ENCODE data around the gene PTPN2.
"Not testable (repeated sequence)": the region's sequence is repeated elsewhere in the genome, so short reads cannot be mapped to it uniquely, and the experiment has no call there.

The PTPN2 gene

GRCh38 chr18:12776415-12776814, 107.6 kb downstream of the PTPN2 start:
- H4K12ac ChIP-seq (ENCODE audit: low read depth, low read length); H3K14ac ChIP-seq (ENCODE audit: low read length); H3K9ac ChIP-seq (ENCODE audit: low read length); H3K79me1 ChIP-seq (ENCODE audit: low read length); H4K8ac ChIP-seq (ENCODE audit: low read depth, low read length); H3K27me3 ChIP-seq (ENCODE audit: insufficient read depth, low read length); H2AFZ ChIP-seq (ENCODE audit: insufficient read depth, low read length, poor library complexity); H3K36me3 ChIP-seq (ENCODE audit: control insufficient read depth in 1 of 2, insufficient read depth in 2 of 2, low read length in 2 of 2); H3K4me2 ChIP-seq (ENCODE audit: low read length); H3K4me1 ChIP-seq (ENCODE audit: control insufficient read depth in 1 of 2, insufficient read depth in 2 of 2, low read length in 2 of 2); H3K9me3 ChIP-seq (ENCODE audit: insufficient read depth, low read depth, low read length); H2AK5ac ChIP-seq (ENCODE audit: low read length); DNase-seq; H4K91ac ChIP-seq (ENCODE audit: low read depth, low read length); H3K4me3 ChIP-seq (ENCODE audit: low read depth, low read length); H3K27ac ChIP-seq (ENCODE audit: low read depth, low read length); H3K4ac ChIP-seq (ENCODE audit: low read depth, low read length); H2BK5ac ChIP-seq (ENCODE audit: low read depth, low read length, poor library complexity); H3K79me2 ChIP-seq (ENCODE audit: control insufficient read depth, insufficient read depth, low read length, poor library complexity); H3K18ac ChIP-seq (ENCODE audit: low read length); H2BK12ac ChIP-seq (ENCODE audit: low read length); H2BK120ac ChIP-seq (ENCODE audit: insufficient read depth, low read length, poor library complexity); H3K23ac ChIP-seq (ENCODE audit: low read length): not testable (repeated sequence)
- WGBS (ENCODE audit: extremely low coverage, insufficient coverage, insufficient read length) = no CpG with 5 or more reads among the region's 7 CpGs

DNA sequence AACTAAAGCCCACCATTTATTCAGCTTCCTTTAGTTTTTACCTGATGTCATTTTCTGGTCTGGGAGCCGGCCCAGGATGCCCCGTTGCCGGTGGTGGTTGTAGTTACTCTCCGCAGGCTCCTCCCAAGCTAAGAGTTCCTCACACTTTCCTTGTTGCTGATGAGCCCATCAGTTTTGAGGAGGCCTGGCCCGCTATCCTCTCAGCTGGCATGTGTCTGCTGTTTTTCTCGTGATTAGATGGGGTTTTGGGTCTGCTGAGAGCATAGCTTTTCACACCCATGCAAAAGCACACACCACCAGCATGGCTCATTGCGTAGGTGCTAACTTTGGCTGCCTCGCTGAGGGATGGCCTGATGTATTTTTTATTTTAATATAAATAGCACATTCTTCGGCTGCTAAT, 109.1 kb downstream of the PTPN2 start:
- no peak overlapping the region for H2BK12ac ChIP-seq (ENCODE audit: low read length)
- no peak overlapping the region for H3K4ac ChIP-seq (ENCODE audit: low read depth, low read length)
- H3K79me2 ChIP-seq (ENCODE audit: control insufficient read depth, insufficient read depth, low read length, poor library complexity) = no peaks in the 10 kb centered on the region
- no peak overlapping the region for H3K27ac ChIP-seq (ENCODE audit: low read depth, low read length)
- no peak overlapping the region for H3K4me3 ChIP-seq (ENCODE audit: low read depth, low read length)
- no peak for DNase-seq
- no peak overlapping the region for H2BK120ac ChIP-seq (ENCODE audit: insufficient read depth, low read length, poor library complexity)
- H3K79me1 ChIP-seq (ENCODE audit: low read length) = no peaks in the 10 kb centered on the region
- H4K12ac ChIP-seq (ENCODE audit: low read depth, low read length) = no peak overlapping the region
- H4K8ac ChIP-seq (ENCODE audit: low read depth, low read length) = no peak overlapping the region
- no peaks in the 10 kb centered on the region for H3K36me3 ChIP-seq (ENCODE audit: control insufficient read depth in 1 of 2, insufficient read depth in 2 of 2, low read length in 2 of 2)
- no peak overlapping the region for H2BK5ac ChIP-seq (ENCODE audit: low read depth, low read length, poor library complexity)
- no peak overlapping the region for H3K18ac ChIP-seq (ENCODE audit: low read length)
- no peak overlapping the region for H3K14ac ChIP-seq (ENCODE audit: low read length)
- H2AFZ ChIP-seq (ENCODE audit: insufficient read depth, low read length, poor library complexity) = no peak overlapping the region
- H3K4me1 ChIP-seq (ENCODE audit: control insufficient read depth in 1 of 2, insufficient read depth in 2 of 2, low read length in 2 of 2) = no peaks in the 10 kb centered on the region
- H3K4me2 ChIP-seq (ENCODE audit: low read length) = no peak overlapping the region
- H2AK5ac ChIP-seq (ENCODE audit: low read length) = no peak overlapping the region
- H4K91ac ChIP-seq (ENCODE audit: low read depth, low read length) = no peak overlapping the region
- H3K23ac ChIP-seq (ENCODE audit: low read length) = no peak overlapping the region
- no peak overlapping the region for H3K9ac ChIP-seq (ENCODE audit: low read length)
- no CpG with 5 or more reads among the region's 9 CpGs for WGBS (ENCODE audit: extremely low coverage, insufficient coverage, insufficient read length)
- H3K9me3 ChIP-seq (ENCODE audit: insufficient read depth, low read depth, low read length) = peaks cover 3% of the 10 kb centered on the region
- H3K27me3 ChIP-seq (ENCODE audit: insufficient read depth, low read length) = no peaks in the 10 kb centered on the region

GRCh38 chr18:12773369-12773768, 110.7 kb downstream of the PTPN2 start:
- Histone ChIP-seq H4K8ac (ENCODE audit: low read depth, low read length) (no peak overlapping the region), H3K9ac (ENCODE audit: low read length) (no peak overlapping the region), H3K23ac (ENCODE audit: low read length) (no peak overlapping the region), H3K36me3 (ENCODE audit: control insufficient read depth in 1 of 2, insufficient read depth in 2 of 2, low read length in 2 of 2) (no peaks in the 10 kb centered on the region), H2AK5ac (ENCODE audit: low read length) (no peak overlapping the region), H3K9me3 (ENCODE audit: insufficient read depth, low read depth, low read length) (peaks cover 3% of the 10 kb centered on the region), H2BK12ac (ENCODE audit: low read length) (no peak overlapping the region), H2AFZ (ENCODE audit: insufficient read depth, low read length, poor library complexity) (no peak overlapping the region), H3K18ac (ENCODE audit: low read length) (no peak overlapping the region), H3K79me1 (ENCODE audit: low read length) (no peaks in the 10 kb centered on the region), H4K91ac (ENCODE audit: low read depth, low read length) (no peak overlapping the region), H3K14ac (ENCODE audit: low read length) (no peak overlapping the region), H3K27me3 (ENCODE audit: insufficient read depth, low read length) (no peaks in the 10 kb centered on the region), H3K4me1 (ENCODE audit: control insufficient read depth in 1 of 2, insufficient read depth in 2 of 2, low read length in 2 of 2) (no peaks in the 10 kb centered on the region), H3K79me2 (ENCODE audit: control insufficient read depth, insufficient read depth, low read length, poor library complexity) (no peaks in the 10 kb centered on the region), H2BK5ac (ENCODE audit: low read depth, low read length, poor library complexity) (no peak overlapping the region), H2BK120ac (ENCODE audit: insufficient read depth, low read length, poor library complexity) (no peak overlapping the region), H3K4me3 (ENCODE audit: low read depth, low read length) (no peak overlapping the region), H3K4ac (ENCODE audit: low read depth, low read length) (no peak overlapping the region), H4K12ac (ENCODE audit: low read depth, low read length) (no peak overlapping the region), H3K4me2 (ENCODE audit: low read length) (no peak overlapping the region), H3K27ac (ENCODE audit: low read depth, low read length) (no peak overlapping the region)
- no peak for DNase-seq
- no CpG with 5 or more reads among the region's 5 CpGs for WGBS (ENCODE audit: extremely low coverage, insufficient coverage, insufficient read length)

DNA sequence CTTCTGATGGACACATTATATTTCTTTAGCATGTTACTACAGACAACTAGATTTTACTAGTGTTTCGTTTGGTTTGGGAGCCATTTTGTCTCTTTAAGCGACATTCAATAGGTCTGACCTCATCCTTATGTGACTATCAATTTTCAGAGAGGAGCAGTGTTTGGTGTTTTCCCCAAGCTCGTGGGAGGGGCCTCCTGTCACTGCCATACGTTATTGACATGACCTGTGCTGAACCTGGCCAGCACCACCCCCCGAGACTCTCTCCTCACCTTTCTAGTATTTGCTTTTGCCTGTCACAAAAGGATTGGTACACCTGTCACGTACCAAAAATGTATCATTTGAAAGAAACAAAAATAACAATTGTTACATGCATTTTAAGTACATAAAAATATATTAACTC, 111.9 kb downstream of the PTPN2 start:
- no peak overlapping the region for H3K4ac ChIP-seq (ENCODE audit: low read depth, low read length)
- H3K4me2 ChIP-seq (ENCODE audit: low read length) = no peak overlapping the region
- H3K27me3 ChIP-seq (ENCODE audit: insufficient read depth, low read length) = no peaks in the 10 kb centered on the region
- no peak overlapping the region for H4K12ac ChIP-seq (ENCODE audit: low read depth, low read length)
- no peak for DNase-seq
- no peak overlapping the region for H3K27ac ChIP-seq (ENCODE audit: low read depth, low read length)
- H2BK5ac ChIP-seq (ENCODE audit: low read depth, low read length, poor library complexity) = no peak overlapping the region
- no peaks in the 10 kb centered on the region for H3K79me1 ChIP-seq (ENCODE audit: low read length)
- no peak overlapping the region for H2AFZ ChIP-seq (ENCODE audit: insufficient read depth, low read length, poor library complexity)
- WGBS (ENCODE audit: extremely low coverage, insufficient coverage, insufficient read length) = no CpG with 5 or more reads among the region's 6 CpGs
- no peak overlapping the region for H2BK12ac ChIP-seq (ENCODE audit: low read length)
- no peak overlapping the region for H2AK5ac ChIP-seq (ENCODE audit: low read length)
- no peak overlapping the region for H3K14ac ChIP-seq (ENCODE audit: low read length)
- H3K9ac ChIP-seq (ENCODE audit: low read length) = no peak overlapping the region
- H3K4me3 ChIP-seq (ENCODE audit: low read depth, low read length) = no peak overlapping the region
- H3K9me3 ChIP-seq (ENCODE audit: insufficient read depth, low read depth, low read length) = peaks cover 3% of the 10 kb centered on the region
- H3K23ac ChIP-seq (ENCODE audit: low read length) = no peak overlapping the region
- no peaks in the 10 kb centered on the region for H3K4me1 ChIP-seq (ENCODE audit: control insufficient read depth in 1 of 2, insufficient read depth in 2 of 2, low read length in 2 of 2)
- H3K36me3 ChIP-seq (ENCODE audit: control insufficient read depth in 1 of 2, insufficient read depth in 2 of 2, low read length in 2 of 2) = no peaks in the 10 kb centered on the region
- no peak overlapping the region for H4K8ac ChIP-seq (ENCODE audit: low read depth, low read length)
- H3K18ac ChIP-seq (ENCODE audit: low read length) = no peak overlapping the region
- no peaks in the 10 kb centered on the region for H3K79me2 ChIP-seq (ENCODE audit: control insufficient read depth, insufficient read depth, low read length, poor library complexity)
- H4K91ac ChIP-seq (ENCODE audit: low read depth, low read length) = no peak overlapping the region
- H2BK120ac ChIP-seq (ENCODE audit: insufficient read depth, low read length, poor library complexity) = no peak overlapping the region

Data from trophoblast cell (in vitro differentiated cells and primary cell).